HG02610 (cell line): ENCODE data around the gene CUTC.
"Not testable (repeated sequence)": the region's sequence is repeated elsewhere in the genome, so short reads cannot be mapped to it uniquely, and the experiment has no call there.

Experiments
- ATAC-seq: cut with Tn5 transposase; IDR thresholded peaks from one replicate; pipeline ENCODE4 v1.9.1; 2021; ENCODE audit warnings: mild to moderate bottlenecking, moderate library complexity; ENCODE audit not compliant: unreplicated experiment

CUTC gene, protein sequence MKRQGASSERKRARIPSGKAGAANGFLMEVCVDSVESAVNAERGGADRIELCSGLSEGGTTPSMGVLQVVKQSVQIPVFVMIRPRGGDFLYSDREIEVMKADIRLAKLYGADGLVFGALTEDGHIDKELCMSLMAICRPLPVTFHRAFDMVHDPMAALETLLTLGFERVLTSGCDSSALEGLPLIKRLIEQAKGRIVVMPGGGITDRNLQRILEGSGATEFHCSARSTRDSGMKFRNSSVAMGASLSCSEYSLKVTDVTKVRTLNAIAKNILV

GRCh38 chr10:99732033-99732842 is at the start of gene CUTC, which contains the start of gene COX15:
Gene CUTC (plus strand): TSS chr10:99732234. CDS start chr10:99732349, 115 bp downstream.
Gene COX15 (minus strand): TSS chr10:99732127. CDS start chr10:99732049, 78 bp downstream.
- ATAC-seq = peak; percentile 86

- no peak for ATAC-seq
Measured at GRCh38 chr10:99682752-99683151, 49.3 kb upstream of the CUTC start.

DNA sequence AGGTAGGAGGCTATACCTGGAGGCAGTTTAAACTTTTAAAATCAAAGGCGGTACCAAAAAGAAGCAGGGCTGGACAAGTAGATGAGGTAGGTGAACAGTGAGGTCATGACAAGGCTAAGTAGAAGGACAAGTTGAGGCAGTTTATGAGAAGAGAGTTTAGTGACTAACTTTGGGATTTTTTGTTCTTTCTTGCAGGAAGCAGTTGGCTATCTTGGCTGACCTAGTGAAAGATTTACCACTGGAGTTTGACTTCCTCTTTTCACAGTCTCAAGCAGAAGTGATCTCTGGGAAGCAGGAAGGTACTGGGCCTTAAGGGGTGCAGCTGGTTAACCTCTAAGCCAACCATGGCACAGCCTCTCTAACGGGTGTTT is 46.5 kb upstream of the CUTC start:
- peak; percentile 86 for ATAC-seq

GRCh38 chr10:99689461-99689860 is 42.6 kb upstream of the CUTC start:
- no peak for ATAC-seq

- ATAC-seq = no peak
Measured at GRCh38 chr10:99693933-99694583, 38.0 kb upstream of the CUTC start.

DNA sequence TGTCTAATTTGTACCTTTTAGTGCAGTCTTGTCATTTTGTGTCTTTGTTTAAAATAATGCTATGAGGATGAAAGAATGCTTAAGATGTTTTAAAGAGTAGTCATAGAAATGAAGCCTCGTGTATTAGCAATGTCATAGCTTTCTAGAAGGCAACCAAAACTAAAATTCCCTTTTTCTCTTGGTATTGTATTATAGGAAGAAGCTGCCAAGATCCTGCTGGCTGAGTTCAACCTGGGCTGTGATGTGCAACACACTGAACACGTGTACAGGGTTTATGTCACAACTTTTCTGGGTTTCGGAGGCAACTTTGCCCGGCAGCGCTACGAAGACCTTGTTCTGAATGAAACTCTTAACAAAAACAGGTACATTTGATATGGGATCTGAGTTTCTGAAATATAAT is 36.3 kb upstream of the CUTC start:
- no peak for ATAC-seq

GRCh38 chr10:99698504-99699080 is 33.4 kb upstream of the CUTC start:
- no peak for ATAC-seq

DNA sequence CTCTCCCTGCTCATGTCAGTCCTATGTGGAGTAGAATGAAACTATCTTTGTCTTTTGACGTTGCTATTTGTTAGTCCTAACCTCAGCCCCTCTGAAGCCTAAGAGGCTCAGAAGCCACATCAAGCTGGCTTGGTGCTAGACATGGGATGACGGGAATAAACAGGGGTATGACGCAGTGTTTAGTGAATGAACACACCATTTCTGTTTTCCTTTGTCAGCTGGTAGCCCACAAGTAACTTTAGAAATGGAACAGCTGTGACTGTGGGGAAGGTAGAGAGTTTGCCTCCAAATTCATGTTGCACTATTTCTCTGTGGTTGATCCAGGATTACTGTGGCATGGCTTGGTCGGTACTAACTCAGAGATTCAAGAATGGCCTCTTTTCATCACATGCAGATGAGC is 31.4 kb upstream of the CUTC start:
- no peak for ATAC-seq

DNA sequence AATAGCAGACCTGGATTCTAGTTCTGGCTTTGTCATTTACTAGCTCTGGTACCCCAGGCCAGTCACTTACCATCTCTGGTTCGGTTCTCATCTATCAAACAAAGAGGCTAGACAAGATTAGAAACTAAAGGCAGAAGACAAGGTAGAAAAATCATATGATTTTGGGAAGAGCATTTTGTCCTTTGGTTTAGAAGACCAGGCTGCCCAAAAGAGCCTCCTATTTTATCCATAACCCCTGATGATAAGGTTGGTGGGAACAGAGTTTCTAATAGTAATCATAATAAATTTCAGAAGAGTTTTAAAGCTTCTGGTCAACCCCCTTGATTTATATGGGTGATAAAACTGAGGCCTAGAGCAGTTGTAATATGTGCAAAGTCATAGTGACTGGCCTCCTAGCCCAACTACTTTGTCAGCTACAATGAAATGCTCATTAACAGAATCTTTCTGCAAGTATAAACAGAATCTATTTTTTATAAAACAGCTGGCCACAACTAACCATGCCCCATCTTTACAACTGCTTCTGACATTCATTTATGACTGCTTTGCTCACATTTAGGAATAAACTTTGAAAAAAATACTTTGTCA is 23.5 kb upstream of the CUTC start:
- no peak for ATAC-seq

DNA sequence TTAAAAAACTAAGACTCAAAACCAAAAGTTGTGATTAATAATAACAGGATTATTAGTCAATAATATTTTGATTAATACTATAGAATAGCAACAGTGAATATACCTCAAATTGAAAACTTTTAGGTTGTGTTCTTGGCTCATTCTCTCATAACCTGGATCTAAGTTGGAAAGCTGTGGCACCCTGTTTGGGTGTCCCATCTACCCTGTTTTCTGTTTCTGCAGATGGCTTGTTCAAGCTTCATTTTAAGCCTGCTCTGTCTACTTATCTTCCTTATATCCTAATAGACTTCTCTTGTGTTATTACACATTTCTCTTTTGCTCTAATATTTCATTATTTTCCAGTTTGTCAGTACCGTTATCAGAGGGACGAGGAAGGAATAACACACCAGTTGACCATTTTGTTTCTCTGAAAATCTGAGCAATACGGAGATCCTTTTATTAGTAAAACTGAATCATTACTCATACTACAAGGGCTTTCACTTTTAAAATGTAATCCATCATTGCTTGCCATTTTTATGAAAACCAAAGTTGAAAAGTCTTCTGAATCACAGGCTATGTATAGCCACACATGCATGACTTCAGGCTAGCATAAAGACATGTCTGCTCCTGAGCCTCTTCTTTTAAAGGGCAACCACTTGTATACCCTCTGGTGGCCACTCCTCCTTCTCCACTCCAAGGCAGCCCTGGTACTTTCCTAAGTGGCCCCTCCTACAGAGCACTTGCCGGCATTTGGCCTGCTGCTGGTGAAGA is 22.4 kb upstream of the CUTC start:
- ATAC-seq = peak; percentile 94

GRCh38 chr10:99711129-99711719 is 20.8 kb upstream of the CUTC start:
- ATAC-seq = peak; percentile 35

DNA sequence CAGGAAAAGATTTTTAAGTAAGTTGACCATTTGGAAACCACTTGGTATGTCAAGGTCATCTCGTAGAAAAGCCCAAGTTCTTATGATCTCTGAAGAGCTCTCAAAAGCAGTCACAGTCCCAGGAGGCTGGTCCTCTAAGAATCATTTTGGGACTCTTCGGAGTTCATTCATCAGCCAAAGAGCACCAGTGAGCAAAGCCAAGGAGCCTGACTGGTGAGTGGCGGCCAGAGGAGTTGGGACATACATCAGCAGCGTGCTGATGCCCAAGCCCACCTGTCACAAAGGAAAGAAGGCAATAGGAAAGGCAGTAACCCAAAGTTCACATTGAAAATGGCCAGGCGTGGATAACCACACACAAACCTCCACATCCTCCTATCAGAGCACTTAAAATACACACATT is 17.6 kb upstream of the CUTC start:
- no peak for ATAC-seq

DNA sequence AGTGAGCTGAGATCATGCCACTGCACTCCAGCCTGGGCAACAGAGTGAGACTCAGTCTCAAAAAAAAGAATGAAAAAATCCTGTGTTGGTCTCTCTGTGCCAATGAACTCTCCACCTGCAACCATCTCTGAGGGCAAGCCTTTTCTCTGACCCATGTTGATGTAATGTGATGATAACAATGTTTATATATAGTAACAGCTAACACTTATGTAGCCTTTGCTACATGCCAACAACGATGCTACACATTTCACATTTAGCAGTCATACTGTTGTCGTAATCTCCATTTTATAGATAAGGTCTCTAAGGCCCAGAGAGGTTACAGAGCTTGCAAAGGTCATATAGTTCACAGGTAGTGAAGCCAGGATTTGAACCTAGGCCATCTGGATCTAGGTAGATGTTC is 11.6 kb upstream of the CUTC start:
- no peak for ATAC-seq

DNA sequence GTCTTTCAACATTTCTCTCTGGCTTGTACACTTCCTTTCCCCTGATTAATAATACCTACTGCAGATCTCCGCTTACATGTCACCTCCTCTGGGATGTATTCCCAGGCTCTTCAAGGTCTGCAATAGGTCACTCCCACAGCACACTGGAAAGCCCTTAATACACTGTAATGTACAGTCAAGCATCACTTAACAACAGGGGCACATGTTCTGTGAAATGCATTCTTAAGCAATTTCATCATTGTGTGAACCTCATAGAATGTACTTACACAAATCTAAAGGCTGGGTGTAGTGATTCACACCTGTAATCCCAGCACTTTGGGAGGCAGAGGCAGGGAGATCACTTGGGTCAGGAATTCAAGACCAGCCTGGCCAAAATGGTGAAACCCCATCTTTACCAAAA is 2.0 kb upstream of the CUTC start:
- ATAC-seq = no peak

DNA sequence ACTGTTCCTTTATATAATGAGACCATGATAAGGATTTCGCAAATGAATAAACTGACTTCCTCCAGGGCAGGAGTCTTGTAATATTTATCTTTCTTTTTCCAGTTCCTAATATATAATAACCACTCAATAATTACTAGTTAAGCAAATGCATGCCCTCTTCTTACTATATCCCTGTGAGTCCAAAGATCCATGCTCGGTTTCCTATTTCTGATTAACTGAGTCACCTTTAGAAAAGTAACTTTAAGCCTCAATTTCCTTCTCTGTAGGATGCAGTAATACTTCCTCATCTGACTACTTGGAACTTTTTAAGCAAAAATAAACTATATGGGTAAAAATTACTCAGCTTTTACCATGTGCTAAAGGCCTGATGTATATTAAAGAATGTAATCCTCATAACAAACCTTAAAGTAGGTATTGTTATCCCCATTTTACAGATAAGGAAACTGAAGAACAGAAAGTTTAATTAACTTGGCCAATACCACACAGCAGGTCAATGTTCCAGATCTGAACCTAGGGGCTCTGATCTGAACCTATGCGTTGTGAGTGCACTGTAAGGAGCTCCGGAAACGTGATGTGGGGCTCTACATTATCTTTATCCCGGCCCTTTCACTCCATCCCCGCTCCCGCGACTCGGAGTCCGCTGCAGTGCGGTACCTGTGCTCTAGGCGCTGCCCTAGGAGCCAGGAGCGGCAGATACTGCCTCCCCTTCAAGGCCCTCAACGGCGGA is 565 bp upstream of the CUTC start:
- peak; percentile 35 for ATAC-seq

DNA sequence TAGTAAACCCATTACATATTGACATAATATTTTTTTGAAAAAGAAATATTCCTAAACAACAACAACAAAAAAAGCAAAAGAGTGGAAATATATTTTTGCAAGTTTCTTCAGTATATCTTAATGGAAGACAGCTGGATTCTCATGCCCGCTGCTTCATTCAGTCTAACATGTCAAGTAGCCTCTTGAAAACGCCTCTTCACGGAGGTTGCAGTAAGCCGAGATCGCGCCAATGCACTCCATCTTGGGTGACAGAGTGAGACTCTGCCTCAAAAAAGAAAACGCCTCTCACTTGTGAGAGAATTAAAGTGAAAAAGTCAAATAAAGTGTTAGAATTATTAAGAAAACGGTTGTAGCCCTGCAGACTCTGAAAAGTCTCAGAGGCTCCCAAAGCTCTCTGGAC is 1.3 kb downstream of the CUTC start:
- no peak for ATAC-seq

DNA sequence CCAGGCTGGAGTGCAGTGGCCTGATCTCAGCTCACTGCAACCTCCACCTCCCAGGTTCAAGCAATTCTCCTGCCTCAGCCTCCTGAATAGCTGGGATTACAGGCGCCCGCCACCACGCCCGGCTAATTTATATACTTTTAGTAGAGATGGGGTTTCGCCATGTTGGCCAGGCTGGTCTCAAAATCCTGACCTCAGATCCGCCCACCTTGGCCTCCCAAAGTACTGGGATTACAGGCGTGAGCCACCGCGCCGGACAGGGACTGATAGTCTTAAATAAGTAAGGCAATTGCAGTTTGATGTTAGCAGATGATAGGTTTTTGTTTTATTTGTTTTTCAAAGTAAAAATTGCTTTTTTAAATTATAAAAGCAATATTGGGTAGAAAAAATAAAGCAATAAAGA is 2.1 kb downstream of the CUTC start:
- ATAC-seq = not testable (repeated sequence)

DNA sequence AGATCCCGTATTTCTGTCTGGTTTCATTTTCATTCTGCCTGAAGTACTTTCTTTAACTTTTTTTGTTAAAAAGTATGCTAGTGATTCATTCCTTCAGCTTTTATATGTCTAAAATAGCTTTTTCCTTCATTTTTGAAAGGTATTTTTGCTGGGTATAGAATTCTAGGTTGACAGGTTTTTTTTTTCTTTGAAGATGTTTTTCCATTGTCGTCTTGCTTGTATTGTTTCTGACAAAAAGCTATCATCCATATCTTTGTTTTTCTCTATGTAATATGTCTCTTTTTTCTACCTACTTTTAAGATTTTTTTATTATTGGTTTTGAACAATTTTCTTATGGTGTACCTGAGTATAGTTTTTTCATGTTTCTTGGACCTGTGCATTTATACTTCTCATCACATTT is 8.2 kb downstream of the CUTC start:
- no peak for ATAC-seq

GRCh38 chr10:99740933-99741559 is 9.0 kb downstream of the CUTC start:
- ATAC-seq = no peak
